ENCODE measurements around the gene FOLR3.
"Not testable (repeated sequence)": the region's sequence is repeated elsewhere in the genome, so short reads cannot be mapped to it uniquely, and the experiment has no call there.

The FOLR3 gene

DNA sequence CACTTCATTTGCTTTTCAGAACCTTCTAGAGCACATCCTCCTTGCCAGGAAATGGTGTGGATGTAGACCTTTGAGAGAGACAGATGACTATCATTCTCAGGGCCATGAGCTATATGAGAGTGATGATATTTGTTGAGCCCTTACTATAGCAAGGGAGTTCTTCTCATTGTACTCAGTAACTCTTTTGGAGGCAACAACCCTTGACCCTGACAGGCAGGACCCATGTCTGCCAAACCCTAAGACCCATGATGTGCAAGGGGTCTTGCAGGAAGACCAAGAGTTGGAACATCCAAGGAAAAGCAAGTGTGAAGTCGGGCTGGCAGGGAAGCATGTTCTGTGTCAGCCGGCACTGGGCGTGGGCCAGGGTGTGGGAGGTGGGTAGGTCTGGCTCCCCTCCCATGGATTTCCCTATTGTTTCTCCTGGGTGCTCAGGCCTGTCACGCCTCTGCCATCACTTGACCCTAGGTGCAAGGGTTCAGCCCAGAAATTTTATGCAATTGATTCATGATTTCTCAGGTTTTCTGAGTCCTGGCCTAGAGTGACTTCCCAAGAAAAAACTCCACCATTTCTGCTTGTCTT lies 1.2 kb downstream of the FOLR3 start:
- TF ChIP-seq POLR2A (IDR thresholded peaks at IDR 0.05; ENCODE audit: low read length) (no peak), GATA1 (IDR thresholded peaks at IDR 0.05; ENCODE audit: low read depth, low read length) (no peak)
- no peak for DNase-seq

- no peak for DNase-seq
- TF ChIP-seq GATA1 (IDR thresholded peaks at IDR 0.05; ENCODE audit: low read depth, low read length) (no peak), POLR2A (IDR thresholded peaks at IDR 0.05; ENCODE audit: low read length) (no peak)
These were observed 3.4 kb downstream of the FOLR3 start for GRCh38 chr11:72138821-72139390.

GRCh38 chr11:72139500-72139899 lies 4.0 kb downstream of the FOLR3 start:
- no peak for DNase-seq
- TF ChIP-seq GATA1 (IDR thresholded peaks at IDR 0.05; ENCODE audit: low read depth, low read length): no peak
- no peak for TF ChIP-seq POLR2A (IDR thresholded peaks at IDR 0.05; ENCODE audit: low read length)

GRCh38 chr11:72140661-72141060 lies 5.1 kb downstream of the FOLR3 start:
- TF ChIP-seq POLR2A (IDR thresholded peaks at IDR 0.05; ENCODE audit: low read length): no peak
- no peak for TF ChIP-seq GATA1 (IDR thresholded peaks at IDR 0.05; ENCODE audit: low read depth, low read length)
- no peak for DNase-seq

DNA sequence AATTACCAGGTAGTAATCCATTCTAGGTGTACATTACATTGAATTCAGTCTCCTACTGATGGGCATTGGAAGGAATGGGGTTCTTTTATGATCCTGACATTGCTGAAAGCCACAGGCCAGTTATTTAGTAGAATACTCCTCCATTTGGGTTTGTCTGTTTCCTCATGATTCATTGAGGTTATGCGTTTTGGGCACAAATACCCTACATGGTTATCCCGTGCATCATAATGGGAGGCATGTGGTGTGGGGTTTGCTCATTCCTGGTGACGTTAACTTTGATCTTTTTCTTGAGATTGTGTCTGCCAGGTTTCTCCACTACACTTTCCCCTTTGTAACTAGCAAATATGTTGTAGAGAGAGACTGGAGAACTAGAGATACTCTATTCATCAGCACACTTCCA lies 5.5 kb downstream of the FOLR3 start:
- no peak for DNase-seq
- TF ChIP-seq POLR2A (IDR thresholded peaks at IDR 0.05; ENCODE audit: low read length) (no peak), GATA1 (IDR thresholded peaks at IDR 0.05; ENCODE audit: low read depth, low read length) (no peak)

DNA sequence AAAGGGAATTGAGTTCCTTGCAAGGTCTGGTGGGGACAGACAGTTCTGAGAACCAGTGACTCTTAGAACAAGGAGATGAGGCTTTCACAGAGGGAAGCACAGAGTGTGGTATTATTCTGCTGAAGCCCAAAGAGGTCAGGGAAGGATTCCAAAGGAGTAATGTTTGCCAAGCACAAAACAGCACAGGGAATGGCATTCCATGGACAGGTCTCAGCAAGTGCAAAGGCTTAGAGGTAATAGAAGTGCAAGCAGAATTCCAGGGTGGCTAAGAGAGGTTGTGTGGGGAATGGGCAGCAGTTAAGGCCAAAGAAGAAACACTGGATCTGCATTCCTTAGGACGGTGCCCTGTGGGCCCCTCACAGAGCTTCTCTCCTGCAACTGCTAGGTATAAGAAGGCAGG lies 6.6 kb downstream of the FOLR3 start:
- not testable (repeated sequence) for DNase-seq

DNA sequence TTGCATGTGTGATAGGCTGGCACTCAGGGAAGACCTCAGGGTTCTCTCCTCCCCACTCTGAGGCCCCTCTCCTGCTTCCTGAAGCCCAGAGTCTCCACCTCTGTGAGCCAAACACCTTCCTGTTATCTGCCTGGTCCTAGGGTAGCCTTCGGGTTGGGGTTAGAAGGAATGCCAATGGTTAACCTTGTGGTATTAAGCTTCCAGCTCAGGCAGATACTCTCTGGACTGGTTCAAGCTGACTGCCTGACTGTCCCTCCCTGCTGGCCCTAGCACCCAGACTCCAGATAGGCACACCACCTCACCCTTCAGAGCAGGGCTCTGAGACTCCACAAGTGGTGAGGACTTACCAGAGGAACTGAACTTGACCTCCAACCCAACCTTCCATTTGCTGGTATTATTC lies 7.0 kb downstream of the FOLR3 start:
- DNase-seq: not testable (repeated sequence)

DNA sequence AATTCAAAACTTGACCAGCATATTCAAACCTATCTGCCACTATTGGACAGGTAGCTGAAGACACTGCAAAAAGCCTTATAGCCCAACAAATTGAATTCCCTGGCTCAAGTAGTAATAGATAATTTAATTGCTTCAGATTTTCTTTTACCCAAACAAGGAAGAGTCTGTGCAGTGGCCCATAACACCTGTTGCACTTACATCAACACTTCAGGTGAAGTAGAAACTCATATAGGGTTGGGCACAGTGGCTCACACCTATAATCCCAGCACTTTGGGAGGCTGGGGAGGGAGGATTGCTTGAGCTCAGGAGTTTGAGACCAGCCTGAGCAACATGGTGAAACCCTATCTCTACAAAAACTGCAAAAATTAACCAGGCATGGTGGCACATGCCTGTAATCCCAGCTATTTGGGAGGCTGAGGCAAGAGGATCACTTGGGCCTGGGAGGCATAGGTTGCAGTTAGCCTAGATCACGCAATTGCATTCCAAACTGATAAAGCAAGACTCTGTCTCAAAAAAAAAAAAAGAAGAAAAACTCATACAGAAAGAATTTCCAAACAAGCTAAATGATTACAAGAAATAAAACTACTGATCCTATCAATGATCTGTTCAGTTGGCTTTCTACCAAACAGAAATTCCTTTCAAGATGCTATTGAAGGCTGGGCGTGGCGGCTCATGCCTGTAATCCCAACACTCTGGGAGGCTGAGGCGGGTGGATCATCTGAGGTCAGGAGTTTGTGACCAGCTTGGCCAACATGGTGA lies 9.5 kb downstream of the FOLR3 start:
- no peak for DNase-seq
- TF ChIP-seq POLR2A (IDR thresholded peaks at IDR 0.05; ENCODE audit: low read length) (no peak), GATA1 (IDR thresholded peaks at IDR 0.05; ENCODE audit: low read depth, low read length) (no peak)

DNA sequence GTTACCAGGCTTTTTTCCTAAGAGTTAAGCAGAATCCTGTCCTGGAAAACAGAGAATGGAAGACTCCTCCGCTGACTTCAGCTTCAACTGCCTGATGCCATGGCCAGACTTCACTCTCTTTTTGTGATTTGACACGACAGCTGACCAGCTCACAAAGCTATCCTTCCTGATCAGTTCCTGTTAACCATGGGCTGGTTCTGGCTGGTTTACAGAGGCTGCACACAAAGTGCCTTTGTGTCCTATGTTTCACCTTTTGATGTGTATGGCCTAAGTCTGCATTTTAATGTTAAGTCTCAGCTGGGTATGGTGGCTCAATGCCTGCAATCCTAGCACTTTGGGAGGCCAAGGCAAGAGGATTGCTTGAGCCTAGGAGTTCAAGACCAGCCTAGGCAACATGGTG lies 11.1 kb downstream of the FOLR3 start:
- no peak for TF ChIP-seq POLR2A (IDR thresholded peaks at IDR 0.05; ENCODE audit: low read length)
- TF ChIP-seq GATA1 (IDR thresholded peaks at IDR 0.05; ENCODE audit: low read depth, low read length): no peak
- DNase-seq: no peak

DNA sequence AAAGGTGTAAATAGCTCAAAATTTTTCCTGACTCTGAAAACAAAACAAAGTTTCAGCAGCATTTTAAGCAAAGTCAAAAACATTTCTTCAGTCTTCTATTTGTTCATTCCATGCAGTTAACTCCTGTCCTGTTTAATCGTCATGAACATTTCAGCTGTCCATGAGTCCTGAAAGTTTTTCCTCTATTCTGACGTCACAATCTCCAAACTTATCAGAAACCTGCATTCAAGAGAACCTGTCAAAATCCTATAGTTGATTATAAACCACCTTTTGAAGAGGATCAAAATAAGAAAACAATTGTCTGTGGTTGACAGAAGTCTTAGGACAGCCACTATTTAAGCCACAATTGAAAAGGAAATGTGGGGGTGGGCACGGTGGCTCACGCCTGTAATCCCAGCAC lies 15.4 kb downstream of the FOLR3 start:
- TF ChIP-seq POLR2A (IDR thresholded peaks at IDR 0.05; ENCODE audit: low read length) (no peak), GATA1 (IDR thresholded peaks at IDR 0.05; ENCODE audit: low read depth, low read length) (no peak)
- DNase-seq: no peak

- not testable (repeated sequence) for DNase-seq
These were observed 18.3 kb downstream of the FOLR3 start for GRCh38 chr11:72153874-72154273.

GRCh38 chr11:72154816-72155215 lies 19.3 kb downstream of the FOLR3 start:
- no peak for TF ChIP-seq POLR2A (IDR thresholded peaks at IDR 0.05; ENCODE audit: low read length)
- no peak for TF ChIP-seq GATA1 (IDR thresholded peaks at IDR 0.05; ENCODE audit: low read depth, low read length)
- no peak for DNase-seq

- TF ChIP-seq POLR2A (IDR thresholded peaks at IDR 0.05; ENCODE audit: low read length) (no peak), GATA1 (IDR thresholded peaks at IDR 0.05; ENCODE audit: low read depth, low read length) (no peak)
- DNase-seq: no peak
These were observed 20.2 kb downstream of the FOLR3 start for GRCh38 chr11:72155751-72156150.

- peak; percentile 38 to 54 for DNase-seq
- TF ChIP-seq GATA1 (IDR thresholded peaks at IDR 0.05; ENCODE audit: low read depth, low read length) (no peak), POLR2A (IDR thresholded peaks at IDR 0.05; ENCODE audit: low read length) (peak; percentile 22)
These were observed 21.6 kb downstream of the FOLR3 start for GRCh38 chr11:72157131-72157530.

- TF ChIP-seq GATA1 (IDR thresholded peaks at IDR 0.05; ENCODE audit: low read depth, low read length) (no peak), POLR2A (IDR thresholded peaks at IDR 0.05; ENCODE audit: low read length) (no peak)
- no peak for DNase-seq
These were observed 24.8 kb downstream of the FOLR3 start for GRCh38 chr11:72160319-72160718.
